ENCODE results near the gene RHOU. TPM values are rescaled to one million over a fixed set of nuclear protein-coding genes. Genes with fewer than 3 reads are reported as not detected.

The RHOU gene
- total and polyA plus RNA-seq, 10 of the 15 experiments (the other 5 are each of a cell fraction or from before 2014, with no cell fraction given), result not detected

DNA sequence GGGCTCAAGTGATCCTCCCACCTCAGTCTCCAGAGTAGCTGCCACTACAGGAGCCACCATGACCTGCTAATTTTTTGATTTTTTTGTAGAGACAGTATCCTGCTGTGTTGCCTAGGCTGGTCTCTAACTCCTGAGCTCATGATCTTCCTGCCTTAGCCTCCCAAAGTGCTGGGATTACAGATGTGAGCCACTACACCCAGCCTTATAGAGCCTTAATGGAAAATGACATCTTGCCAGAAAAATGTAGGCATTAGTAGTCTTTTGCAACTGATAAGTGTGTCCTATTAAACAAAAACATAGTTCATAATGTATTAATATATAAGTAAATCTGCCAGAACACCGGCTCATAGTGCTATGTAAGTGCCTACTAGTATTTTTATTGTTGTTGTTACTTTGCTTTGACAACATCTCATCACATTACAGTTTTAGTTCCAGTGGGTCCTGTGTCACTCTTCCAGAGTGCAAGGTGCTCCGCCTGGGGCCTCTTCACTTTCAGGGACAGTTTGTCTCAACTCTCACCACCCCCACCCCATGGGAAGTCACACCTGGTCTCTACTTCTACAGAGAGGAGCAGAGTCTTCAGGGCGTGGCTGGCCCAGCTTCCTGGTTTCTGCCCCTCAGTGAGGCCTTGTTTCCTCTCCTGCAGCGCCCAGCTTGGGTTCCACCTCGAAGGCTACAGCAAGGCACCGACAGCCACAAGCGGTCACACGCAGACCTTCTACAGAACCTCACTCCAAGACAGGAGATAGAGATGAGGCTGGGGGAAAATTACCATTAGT, 30.1 kb downstream of the RHOU start:
- ChIA-PET POLR2A (no interaction called here), RAD21 (ENCODE audit: unreplicated experiment) (no interaction called here), CTCF (no interaction called here), SMC1A (ENCODE audit: uncharacterized antibody, unreplicated experiment) (no interaction called here)
- Histone ChIP-seq H3K36me3 (ENCODE audit: control insufficient read depth in 2 of 2, insufficient read depth in 2 of 2, low read length in 1 of 2) (no peaks in the 10 kb centered on the region), H3K79me2 (ENCODE audit: control insufficient read depth, insufficient read depth, low read length) (no peaks in the 10 kb centered on the region), H3K4me3 (no peak overlapping the region), H3K27me3 (replicated peaks in 1 of 2; ENCODE audit: control insufficient read depth in 2 of 2, insufficient read depth in 2 of 2, low read length in 1 of 2) (peaks cover 0 to 3% of the 10 kb centered on the region in 2 experiments; a peak in 1 of 4 replicates), H3K9me3 (replicated peaks; ENCODE audit: control insufficient read depth, insufficient read depth, low read length) (no peaks in the 10 kb centered on the region), H3K9ac (ENCODE audit: control insufficient read depth, insufficient read depth, low read length) (no peak overlapping the region), H2AFZ (ENCODE audit: control insufficient read depth, low read depth, low read length) (no peak overlapping the region), H3K4me2 (ENCODE audit: control insufficient read depth, insufficient read depth) (no peak overlapping the region), H3K4me1 (ENCODE audit: control insufficient read depth, insufficient read depth, low read length) (no peaks in the 10 kb centered on the region), H3K27ac (ENCODE audit: control insufficient read depth, insufficient read depth) (no peak overlapping the region), H4K20me1 (ENCODE audit: control insufficient read depth, insufficient read depth) (no peaks in the 10 kb centered on the region)
- 30% methylated on average over 8 of the region's 8 CpGs for WGBS (ENCODE audit: insufficient coverage, insufficient replicate concordance, low lambda C conversion rate, missing lambda C conversion rate)
- no TSS peak for BruUV-seq (replicated peaks)
- DNase-seq (ENCODE audit: low read depth, low spot score) (no peak), ATAC-seq (no peak), FAIRE-seq (no peak)
- intact Hi-C loops (cut with micrococcal nuclease; ENCODE audit: unreplicated experiment), result no loop called here
- in situ Hi-C loops (cut with MboI), result no loop called here
- TF ChIP-seq, protein P1, sequence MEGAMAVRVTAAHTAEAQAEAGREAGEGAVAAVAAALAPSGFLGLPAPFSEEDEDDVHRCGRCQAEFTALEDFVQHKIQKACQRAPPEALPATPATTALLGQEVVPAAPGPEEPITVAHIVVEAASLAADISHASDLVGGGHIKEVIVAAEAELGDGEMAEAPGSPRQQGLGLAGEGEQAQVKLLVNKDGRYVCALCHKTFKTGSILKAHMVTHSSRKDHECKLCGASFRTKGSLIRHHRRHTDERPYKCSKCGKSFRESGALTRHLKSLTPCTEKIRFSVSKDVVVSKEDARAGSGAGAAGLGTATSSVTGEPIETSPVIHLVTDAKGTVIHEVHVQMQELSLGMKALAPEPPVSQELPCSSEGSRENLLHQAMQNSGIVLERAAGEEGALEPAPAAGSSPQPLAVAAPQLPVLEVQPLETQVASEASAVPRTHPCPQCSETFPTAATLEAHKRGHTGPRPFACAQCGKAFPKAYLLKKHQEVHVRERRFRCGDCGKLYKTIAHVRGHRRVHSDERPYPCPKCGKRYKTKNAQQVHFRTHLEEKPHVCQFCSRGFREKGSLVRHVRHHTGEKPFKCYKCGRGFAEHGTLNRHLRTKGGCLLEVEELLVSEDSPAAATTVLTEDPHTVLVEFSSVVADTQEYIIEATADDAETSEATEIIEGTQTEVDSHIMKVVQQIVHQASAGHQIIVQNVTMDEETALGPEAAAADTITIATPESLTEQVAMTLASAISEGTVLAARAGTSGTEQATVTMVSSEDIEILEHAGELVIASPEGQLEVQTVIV (IDR thresholded peaks at IDR 0.05; ENCODE audit: borderline replicate concordance, partially characterized antibody), result no peak
- TF ChIP-seq KAT2A (conservative IDR thresholded peaks at IDR 0.05; ENCODE audit: control insufficient read depth, low read depth, low read length), result no peak
- no peak for TF ChIP-seq TBL1XR1 (IDR thresholded peaks at IDR 0.05; ENCODE audit: low read depth, low read length)
- no peak for TF ChIP-seq HDGF (IDR thresholded peaks at IDR 0.05)

DNA sequence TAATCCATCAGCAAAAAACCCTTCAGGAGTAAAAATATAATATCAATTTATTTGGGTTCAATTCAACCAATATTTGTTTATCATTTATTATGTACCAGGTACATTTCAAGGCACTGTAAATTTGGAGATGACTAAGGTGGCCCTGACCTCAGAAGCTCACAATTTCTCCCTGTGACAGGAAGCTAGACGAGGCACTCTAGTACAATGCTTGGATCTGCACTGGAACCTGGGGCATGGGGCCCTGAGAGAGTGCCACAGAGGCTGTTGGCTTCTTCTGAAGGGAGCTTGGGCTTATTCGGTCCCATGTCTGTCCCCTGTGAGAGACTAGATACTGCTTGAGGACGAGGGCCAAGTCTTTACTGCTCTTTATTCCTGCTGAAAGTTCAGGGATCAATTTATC, 31.5 kb downstream of the RHOU start:
- H3K4me1 ChIP-seq (ENCODE audit: control insufficient read depth, insufficient read depth, low read length), result no peaks in the 10 kb centered on the region
- SMC1A ChIA-PET (ENCODE audit: uncharacterized antibody, unreplicated experiment), result no interaction called here
- no peak overlapping the region for H3K4me2 ChIP-seq (ENCODE audit: control insufficient read depth, insufficient read depth)
- RAD21 ChIA-PET (ENCODE audit: unreplicated experiment), result no interaction called here
- no peak overlapping the region for H3K27ac ChIP-seq (ENCODE audit: control insufficient read depth, insufficient read depth)
- intact Hi-C loops (cut with micrococcal nuclease; ENCODE audit: unreplicated experiment), result no loop called here
- DNase-seq (ENCODE audit: low read depth, low spot score), result no peak
- no peak overlapping the region for H2AFZ ChIP-seq (ENCODE audit: control insufficient read depth, low read depth, low read length)
- 22% methylated on average over 3 of the region's 3 CpGs for WGBS (ENCODE audit: insufficient coverage, insufficient replicate concordance, low lambda C conversion rate, missing lambda C conversion rate)
- peaks cover 0 to 3% of the 10 kb centered on the region in 2 experiments; a peak in 1 of 4 replicates for H3K27me3 ChIP-seq (replicated peaks in 1 of 2; ENCODE audit: control insufficient read depth in 2 of 2, insufficient read depth in 2 of 2, low read length in 1 of 2)
- H3K36me3 ChIP-seq (ENCODE audit: control insufficient read depth in 2 of 2, insufficient read depth in 2 of 2, low read length in 1 of 2), result no peaks in the 10 kb centered on the region
- no peak for ATAC-seq
- POLR2A ChIA-PET, result no interaction called here
- CTCF ChIA-PET, result no interaction called here
- no peaks in the 10 kb centered on the region for H4K20me1 ChIP-seq (ENCODE audit: control insufficient read depth, insufficient read depth)
- H3K9ac ChIP-seq (ENCODE audit: control insufficient read depth, insufficient read depth, low read length), result no peak overlapping the region
- H3K79me2 ChIP-seq (ENCODE audit: control insufficient read depth, insufficient read depth, low read length), result no peaks in the 10 kb centered on the region
- no peak for FAIRE-seq
- no peak overlapping the region for H3K4me3 ChIP-seq
- in situ Hi-C loops (cut with MboI), result no loop called here
- H3K9me3 ChIP-seq (replicated peaks; ENCODE audit: control insufficient read depth, insufficient read depth, low read length), result no peaks in the 10 kb centered on the region
- no TSS peak for BruUV-seq (replicated peaks)
- TF ChIP-seq DPF2 (IDR thresholded peaks at IDR 0.05), result no peak
- TF ChIP-seq SREBF1 (IDR thresholded peaks at IDR 0.05; ENCODE audit: low read length), result no peak
- TF ChIP-seq TCF3 (IDR thresholded peaks at IDR 0.05; ENCODE audit: borderline replicate concordance, insufficient read depth, low read depth, low read length), result no peak
- TF ChIP-seq, protein P2, sequence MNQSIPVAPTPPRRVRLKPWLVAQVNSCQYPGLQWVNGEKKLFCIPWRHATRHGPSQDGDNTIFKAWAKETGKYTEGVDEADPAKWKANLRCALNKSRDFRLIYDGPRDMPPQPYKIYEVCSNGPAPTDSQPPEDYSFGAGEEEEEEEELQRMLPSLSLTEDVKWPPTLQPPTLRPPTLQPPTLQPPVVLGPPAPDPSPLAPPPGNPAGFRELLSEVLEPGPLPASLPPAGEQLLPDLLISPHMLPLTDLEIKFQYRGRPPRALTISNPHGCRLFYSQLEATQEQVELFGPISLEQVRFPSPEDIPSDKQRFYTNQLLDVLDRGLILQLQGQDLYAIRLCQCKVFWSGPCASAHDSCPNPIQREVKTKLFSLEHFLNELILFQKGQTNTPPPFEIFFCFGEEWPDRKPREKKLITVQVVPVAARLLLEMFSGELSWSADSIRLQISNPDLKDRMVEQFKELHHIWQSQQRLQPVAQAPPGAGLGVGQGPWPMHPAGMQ (IDR thresholded peaks at IDR 0.05; ENCODE audit: borderline replicate concordance), result no peak
- TF ChIP-seq, protein P3, sequence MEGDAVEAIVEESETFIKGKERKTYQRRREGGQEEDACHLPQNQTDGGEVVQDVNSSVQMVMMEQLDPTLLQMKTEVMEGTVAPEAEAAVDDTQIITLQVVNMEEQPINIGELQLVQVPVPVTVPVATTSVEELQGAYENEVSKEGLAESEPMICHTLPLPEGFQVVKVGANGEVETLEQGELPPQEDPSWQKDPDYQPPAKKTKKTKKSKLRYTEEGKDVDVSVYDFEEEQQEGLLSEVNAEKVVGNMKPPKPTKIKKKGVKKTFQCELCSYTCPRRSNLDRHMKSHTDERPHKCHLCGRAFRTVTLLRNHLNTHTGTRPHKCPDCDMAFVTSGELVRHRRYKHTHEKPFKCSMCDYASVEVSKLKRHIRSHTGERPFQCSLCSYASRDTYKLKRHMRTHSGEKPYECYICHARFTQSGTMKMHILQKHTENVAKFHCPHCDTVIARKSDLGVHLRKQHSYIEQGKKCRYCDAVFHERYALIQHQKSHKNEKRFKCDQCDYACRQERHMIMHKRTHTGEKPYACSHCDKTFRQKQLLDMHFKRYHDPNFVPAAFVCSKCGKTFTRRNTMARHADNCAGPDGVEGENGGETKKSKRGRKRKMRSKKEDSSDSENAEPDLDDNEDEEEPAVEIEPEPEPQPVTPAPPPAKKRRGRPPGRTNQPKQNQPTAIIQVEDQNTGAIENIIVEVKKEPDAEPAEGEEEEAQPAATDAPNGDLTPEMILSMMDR (IDR thresholded peaks at IDR 0.05 in 2 of 3, conservative IDR thresholded peaks at IDR 0.05 in 1 of 3; ENCODE audit: control insufficient read depth in 2 of 3, extremely low read depth in 1 of 3, insufficient read depth in 1 of 3, low read depth in 3 of 3, low read length in 3 of 3), result no peak
- TF ChIP-seq SIX5 (IDR thresholded peaks at IDR 0.05; ENCODE audit: low read depth, low read length, severe bottlenecking), result no peak
- TF ChIP-seq ETV6 (conservative IDR thresholded peaks at IDR 0.05 in 1 of 2, IDR thresholded peaks at IDR 0.05 in 1 of 2; ENCODE audit: borderline replicate concordance in 1 of 2, low read depth in 1 of 2), result no peak

All from GM12878 (cell line).